HG02870 (cell line): Measurements from ENCODE around the gene MRPS10.
A peak's percentile ranks its signal among the peaks of the same experiment; 100 is the strongest.
"Not testable (repeated sequence)": the region's sequence is repeated elsewhere in the genome, so short reads cannot be mapped to it uniquely, and the experiment has no call there.

ENCODE experiments used
- ATAC-seq: cut with Tn5 transposase; IDR thresholded peaks from one replicate; pipeline ENCODE4 v1.9.1; 2021; ENCODE audit warnings: mild to moderate bottlenecking, moderate library complexity; ENCODE audit not compliant: unreplicated experiment

MRPS10 gene

GRCh38 chr6:42212442-42212841 lies 5.2 kb downstream of the MRPS10 start:
- ATAC-seq, result no peak

- ATAC-seq, result peak; percentile 85
Measured at GRCh38 chr6:42211726-42212125, 5.9 kb downstream of the MRPS10 start.

DNA sequence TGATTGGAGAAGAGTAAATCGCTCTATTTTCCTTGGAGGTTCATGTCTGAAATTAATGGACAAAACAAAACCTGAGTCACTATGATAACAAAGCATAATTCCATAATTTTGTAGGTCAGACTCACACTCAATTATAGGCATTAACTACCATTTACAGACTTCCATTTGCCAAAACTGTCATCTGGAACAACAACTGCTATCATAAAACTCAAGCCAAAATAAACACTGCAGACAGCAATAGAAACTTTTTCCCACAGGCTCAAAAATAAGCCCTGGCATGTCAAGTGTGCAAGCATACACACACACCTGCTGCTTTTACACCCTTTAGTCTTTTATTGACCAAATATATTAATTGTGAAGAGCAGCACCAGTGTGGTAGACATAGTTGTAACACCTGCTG lies 7.1 kb downstream of the MRPS10 start:
- no peak for ATAC-seq

DNA sequence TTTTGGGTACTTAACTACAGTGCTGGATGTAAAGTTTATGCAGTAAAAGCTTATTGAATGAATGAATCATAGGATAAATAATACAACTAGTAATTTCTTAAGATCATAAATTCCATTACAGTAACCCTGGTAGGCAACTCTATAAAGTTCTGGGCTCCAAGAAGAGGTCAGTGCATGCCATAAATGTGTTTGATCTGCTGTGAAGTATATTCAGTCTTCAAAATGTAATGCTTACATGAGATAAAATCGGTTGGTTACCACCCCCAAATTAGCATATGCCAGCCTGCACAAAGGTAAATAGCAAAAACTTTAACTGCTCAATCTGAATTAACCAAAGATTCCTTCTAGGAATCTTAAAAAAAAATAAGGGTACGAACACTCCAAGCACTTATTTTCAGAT lies 10.1 kb downstream of the MRPS10 start:
- ATAC-seq, result not testable (repeated sequence)

- ATAC-seq, result no peak
Measured at GRCh38 chr6:42204768-42205282, 12.8 kb downstream of the MRPS10 start.

DNA sequence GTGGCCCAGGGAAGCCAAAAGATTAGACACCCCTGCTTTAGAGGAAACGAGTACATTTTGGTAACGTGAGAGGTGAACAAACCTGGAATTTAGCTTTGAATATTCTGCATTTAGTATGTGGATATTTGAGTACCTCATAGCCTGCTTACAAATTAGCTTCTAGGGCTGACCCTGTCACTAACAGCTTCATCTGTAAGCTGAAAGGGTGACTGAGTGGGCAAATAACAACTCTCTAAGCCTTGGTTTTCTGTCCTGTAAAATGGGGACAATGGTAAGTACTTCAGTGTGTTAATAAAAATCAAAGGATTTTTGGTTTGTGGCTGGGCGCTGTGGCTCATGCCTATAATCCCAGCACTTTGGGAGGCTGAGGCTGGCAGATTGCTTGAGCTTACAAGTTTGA lies 14.5 kb downstream of the MRPS10 start:
- no peak for ATAC-seq

- ATAC-seq, result not testable (repeated sequence)
Measured at GRCh38 chr6:42202131-42202915, 15.3 kb downstream of the MRPS10 start.

- no peak for ATAC-seq
Measured at GRCh38 chr6:42201382-42201781, 16.3 kb downstream of the MRPS10 start.

DNA sequence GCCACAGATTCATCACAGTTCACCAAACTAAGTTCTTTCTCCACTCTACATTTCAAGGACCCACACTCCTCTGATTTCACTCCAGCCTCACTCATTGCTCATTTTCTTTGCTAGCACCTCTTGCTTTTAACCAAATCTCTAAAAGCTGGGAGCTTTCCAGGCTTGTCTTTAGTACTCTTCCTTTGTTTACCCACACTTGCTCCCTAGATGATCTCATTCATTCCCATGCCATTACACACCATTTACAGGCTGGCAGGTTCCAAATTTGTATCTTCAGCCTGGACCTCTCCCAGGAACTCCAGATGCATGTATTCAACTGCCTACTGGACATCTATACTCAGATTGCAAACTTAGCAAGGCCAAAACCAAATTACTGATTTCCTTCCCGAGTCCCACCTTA lies 17.6 kb downstream of the MRPS10 start:
- no peak for ATAC-seq

DNA sequence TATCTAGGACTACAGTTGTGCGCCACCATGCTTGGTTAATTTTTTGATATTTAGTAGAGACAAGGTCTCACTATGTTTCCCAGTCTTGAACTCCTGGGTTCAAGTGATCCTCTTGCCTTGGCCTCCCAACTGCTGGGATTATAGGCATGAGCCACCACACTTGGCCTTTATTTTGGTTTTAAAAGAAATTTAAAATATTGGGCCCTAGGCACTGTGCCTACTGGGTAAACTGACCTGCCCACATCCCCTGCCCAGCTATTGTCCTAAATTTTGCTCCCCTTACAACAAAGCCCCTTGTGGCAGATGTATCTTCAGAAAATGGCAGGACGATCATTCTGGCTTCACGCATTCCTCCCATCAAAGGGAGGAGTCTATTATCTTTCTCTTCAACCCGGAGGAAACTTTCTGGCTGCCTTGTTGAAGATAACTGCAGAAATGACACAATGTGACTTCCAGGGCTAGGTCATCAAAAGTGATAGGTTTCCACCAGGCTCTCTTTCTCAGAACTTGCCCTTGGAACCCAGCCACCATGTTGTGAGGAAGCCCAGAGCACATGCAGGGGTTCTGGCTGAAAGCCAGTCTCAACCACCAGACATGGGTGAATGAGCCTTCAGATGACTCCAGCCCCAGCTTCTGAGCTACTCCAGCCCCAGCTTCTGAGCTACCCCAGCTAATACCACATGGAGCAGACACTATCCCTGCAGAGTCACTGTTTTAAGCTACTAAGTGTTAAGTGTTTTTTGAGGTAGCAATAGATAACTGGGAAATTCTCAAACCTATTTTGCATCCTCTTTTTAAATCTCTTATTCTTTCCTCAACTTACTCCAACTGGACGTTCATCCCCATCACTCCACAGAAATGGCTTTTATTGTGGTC lies 18.3 kb downstream of the MRPS10 start:
- no peak for ATAC-seq

GRCh38 chr6:42197555-42198362 lies 19.9 kb downstream of the MRPS10 start:
- no peak for ATAC-seq

- ATAC-seq, result no peak
Measured at GRCh38 chr6:42195415-42195814, 22.2 kb downstream of the MRPS10 start.

DNA sequence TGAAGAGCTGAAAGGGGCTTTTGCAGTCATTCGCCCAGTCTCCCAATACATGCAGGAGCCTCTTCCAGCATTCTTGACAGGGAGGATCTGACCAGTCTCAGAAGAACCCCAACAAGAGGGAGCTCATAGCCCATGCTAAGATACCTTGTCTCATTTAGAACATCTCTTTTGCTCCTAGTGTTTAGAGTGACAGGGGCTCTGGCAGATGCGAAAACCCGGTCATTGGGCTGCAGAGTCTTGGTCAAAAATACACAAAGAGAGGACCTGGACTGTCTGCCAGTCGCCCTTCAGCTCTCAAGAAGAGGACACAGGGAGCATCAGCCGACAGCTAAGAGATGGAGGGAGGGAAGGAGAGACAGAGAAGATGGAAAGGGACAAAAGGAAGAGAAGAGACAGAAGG lies 23.6 kb downstream of the MRPS10 start:
- ATAC-seq, result no peak

GRCh38 chr6:42193491-42193894 lies 24.2 kb downstream of the MRPS10 start:
- no peak for ATAC-seq

- ATAC-seq, result not testable (repeated sequence)
Measured at GRCh38 chr6:42192385-42192784, 25.3 kb downstream of the MRPS10 start.

DNA sequence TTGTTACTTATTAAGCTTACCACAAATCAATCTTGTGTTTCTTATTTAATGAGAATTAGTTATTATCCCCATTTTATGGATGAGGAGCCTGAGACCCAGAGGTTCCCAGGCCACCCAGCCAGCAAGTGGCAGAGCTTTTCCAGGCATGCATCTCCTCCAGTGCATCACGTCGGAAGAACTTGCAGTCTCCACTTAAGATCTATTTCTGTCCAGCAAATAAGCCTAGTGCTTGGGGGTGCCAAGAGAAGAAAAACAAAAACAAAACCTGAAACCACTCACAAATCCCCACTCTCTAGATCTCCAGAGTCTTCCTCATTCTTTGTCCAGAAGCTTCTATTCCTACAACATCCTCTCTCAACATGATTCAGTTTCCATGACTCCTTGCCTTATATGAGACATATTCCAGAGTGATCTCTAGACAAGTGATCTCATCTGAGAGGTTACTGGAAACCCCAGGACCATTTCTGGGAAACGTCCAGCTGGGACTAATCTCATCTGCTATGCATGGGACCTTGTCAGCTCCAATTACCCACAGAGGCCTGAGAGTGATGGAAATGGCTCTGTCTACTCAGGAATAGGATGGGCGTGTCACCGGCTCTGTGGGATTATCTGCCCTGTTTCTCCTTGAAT lies 27.0 kb downstream of the MRPS10 start:
- ATAC-seq, result no peak

DNA sequence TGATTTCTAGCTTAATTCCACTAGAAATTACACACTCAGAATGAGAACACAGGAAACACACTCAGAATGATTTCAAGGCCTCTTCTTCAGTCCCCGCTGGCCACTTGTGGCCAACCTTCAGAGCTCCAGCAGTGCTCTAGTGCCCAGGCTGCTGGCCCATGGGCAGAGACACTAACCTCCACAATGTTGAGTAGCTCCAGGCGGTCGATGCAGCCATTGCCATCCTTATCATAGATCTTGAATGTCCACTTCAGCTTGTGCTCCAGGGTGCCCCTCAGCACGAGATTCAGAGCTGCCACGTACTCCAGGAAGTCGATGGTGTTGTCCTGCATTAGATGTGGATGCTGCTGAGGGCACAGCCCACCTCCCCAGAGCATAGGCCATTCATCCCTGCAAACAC lies 29.3 kb downstream of the MRPS10 start:
- no peak for ATAC-seq

DNA sequence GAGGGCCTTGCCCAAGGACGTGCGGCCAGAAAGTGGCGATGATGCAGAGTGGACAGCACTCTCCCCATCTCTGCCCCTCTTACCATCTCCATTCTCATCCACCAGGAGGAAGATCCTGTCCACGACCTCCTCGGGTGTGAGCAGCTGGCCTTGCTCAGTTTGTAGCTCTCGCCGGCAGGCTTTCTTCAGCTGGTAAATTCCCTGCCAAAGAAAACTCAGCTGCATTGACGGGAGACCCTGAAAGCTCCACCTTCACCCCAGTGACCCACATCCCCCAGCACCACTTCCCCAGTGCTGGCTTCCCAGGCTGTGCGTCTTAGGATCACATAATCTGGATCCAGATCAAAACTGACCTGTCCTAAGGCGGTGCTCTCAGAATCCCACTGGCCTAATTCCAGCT lies 32.1 kb downstream of the MRPS10 start:
- no peak for ATAC-seq

DNA sequence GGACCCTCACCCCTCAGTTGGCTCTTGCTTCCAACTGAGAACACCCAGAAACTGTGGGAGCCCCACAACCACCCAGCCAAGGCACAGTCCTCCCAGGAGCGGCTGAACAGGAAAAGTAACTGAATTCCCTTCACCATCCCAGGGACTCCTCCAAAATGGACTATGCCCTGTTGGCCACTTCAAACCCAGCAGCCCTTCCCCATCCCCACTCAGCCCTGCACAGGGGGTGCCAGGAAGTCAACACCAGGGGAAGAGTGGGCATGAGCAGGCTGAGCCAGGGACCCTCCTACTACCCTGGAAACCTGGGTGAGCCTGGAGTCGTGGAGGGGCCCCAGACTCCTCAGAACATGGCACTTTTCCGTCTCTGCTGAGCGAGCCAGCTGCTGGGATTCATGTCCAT lies 33.2 kb downstream of the MRPS10 start:
- ATAC-seq, result no peak

DNA sequence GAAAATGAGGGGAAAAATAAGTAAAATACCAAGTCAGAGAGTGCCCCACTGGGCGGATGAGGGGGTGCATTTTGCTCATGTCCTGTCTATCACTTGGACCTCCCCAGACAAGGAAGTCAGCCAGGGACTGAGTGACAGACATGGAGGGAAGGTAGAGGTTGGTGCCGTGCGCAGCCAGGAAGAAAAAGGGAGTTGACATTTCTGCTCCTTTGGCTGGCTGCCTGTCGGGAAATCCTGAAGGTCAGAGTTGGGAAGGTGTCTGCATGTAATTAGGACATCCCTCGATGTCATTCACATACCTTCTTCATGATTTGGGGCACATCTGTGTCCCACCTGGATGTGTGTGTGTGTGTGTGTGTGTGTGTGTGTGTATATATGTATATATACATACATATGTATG lies 35.6 kb downstream of the MRPS10 start:
- ATAC-seq, result no peak

DNA sequence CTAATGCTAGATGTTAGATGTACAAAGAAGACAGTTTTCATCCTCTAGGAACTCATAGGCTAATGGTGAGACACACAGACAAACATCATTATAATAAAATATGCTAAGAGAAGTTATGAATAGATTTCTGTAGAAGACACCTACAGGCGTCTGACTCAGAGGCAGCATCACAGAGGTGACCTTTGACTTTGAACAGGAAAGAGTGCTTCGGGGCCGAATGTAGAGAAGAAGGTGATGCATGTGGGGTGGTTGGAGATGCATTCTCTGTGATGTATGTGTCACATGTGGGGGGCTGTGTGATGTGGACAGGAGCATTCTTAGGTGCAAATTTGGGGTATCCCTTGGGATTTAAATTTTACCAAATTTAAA lies 37.7 kb downstream of the MRPS10 start:
- ATAC-seq, result no peak
